GM18951 (cell line): ENCODE data around the gene MEIS2.

Experiments used
- POLR2A ChIP-seq: IDR thresholded peaks from 4 replicates; pipeline ENCODE4 v1.6.1; 2011; ENCODE audit warnings: mild to moderate bottlenecking; ENCODE audit not compliant: insufficient read length, insufficient read depth; ENCODE audit errors: extremely low read depth
- in situ Hi-C: fragments of 300-500 bp; cut with MboI; formaldehyde crosslinking; loops from one replicate; pipeline ENCODE4 v1.12.0; 2022; ENCODE audit warnings: low sequenced_read_pairs, mixed read lengths, inconsistent platforms; ENCODE audit not compliant: unreplicated experiment

The MEIS2 gene

DNA sequence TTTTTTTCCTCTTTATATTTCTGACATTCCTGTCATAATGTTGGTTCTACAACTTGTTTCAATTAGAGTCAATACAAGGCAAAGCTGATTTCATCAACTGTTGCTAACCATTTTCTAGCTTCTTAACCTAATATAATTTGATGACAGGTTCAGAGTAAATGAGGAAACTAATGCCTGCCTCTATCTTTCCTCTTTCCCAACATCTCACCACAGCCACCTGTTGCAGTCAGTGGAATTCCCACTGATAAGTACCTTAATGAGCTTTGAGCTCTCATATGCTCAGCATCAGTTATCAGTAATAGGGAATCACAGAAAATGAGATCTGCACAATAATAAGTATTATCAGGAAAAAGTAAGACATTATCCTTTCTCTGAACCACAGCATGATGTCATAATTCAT lies 241.9 kb downstream of the MEIS2 start:
- in situ Hi-C loops: no loop called here
- no peak for TF ChIP-seq POLR2A

DNA sequence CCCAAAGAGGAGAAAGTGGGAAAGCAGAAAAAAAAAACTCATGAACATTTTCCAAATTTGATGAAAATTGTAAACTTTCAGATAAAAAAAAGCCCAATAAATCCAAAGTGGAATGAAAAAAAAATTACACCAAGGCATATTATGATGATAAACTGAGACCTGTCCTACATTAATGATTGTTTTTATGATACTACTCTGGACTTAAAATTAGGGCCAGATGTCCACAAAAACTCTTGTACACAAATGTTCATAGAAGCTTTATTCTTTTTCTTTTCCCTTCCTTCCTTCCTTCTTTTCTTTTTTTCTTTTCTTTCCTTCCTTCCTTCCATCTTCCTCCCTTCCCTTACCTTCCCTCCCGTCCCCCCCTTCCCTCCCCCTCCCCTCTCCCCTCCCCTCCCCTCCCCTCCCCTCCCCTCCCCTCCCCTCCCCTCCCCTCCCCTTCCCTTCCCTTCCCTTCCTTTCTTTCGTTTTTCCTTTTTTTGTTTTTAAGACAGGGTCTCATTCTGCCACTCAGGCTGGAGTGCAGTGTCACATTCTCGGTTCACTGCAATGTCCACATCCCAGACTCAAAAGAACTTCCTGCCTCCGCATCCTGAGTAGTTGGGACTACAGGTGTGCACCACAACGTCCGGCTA lies 243.9 kb downstream of the MEIS2 start:
- TF ChIP-seq POLR2A: no peak

DNA sequence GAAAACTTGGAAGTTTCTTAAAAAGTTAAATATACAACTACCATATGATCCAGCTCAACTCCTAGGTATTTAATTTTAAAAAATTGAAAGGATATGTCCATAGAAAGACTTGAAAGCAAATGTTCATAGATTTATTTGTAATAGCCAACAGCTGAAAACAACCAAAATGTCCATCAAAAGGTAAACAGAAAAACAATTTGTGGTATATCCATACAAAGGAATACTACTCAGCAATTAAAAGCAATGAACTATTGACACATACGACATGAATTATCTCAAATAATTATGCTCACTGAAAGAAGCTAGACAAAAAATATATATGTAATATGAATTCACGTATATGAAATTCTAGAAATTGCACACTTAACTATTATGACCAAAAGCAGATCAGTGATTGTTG lies 249.5 kb downstream of the MEIS2 start:
- no peak for TF ChIP-seq POLR2A
- in situ Hi-C loops: no loop called here

More for the DNA sequence above, 243.9 kb downstream of the MEIS2 start:
- in situ Hi-C loops: no loop called here

DNA sequence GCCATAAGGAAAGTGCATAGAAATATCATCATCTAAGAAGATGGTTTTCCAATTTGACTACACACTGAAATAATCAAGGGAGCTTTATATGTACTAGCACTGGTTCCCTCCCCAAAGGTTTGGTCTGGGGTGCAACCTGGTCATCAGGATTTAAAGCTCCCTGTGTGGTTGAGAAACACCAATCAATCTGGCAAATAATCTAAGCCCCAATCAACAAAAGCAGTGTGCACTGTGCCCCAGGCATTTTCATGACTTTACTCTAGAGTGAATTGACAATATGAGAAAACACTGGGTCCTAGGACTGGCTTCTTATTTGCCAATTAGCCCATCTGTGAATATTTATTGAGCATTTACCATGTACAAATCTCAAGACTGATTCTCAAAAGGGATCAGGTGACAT lies 255.1 kb downstream of the MEIS2 start:
- in situ Hi-C loops: no loop called here
- TF ChIP-seq POLR2A: no peak

DNA sequence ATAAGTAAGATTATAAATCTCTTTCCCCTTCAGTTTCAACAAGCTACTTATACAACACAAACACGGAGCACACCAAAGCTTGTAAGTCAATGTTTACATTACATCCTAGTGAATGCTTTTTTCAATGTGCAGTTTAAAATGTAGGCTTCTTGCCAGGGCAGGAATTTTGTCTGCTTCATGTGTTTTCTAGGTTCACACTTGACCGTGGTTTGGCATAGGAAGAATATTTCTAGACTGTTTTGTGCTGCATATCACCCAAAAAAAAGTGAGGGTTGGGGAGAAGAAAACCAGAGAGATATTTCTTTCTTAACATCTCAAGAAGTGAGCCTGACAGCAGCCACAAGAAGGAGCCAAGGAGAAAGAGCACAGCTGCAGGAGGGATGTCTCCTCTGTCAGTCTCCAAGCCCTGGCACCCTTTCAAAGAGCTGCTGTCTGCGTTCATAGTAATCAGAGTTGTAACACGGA lies 255.8 kb downstream of the MEIS2 start:
- no peak for TF ChIP-seq POLR2A
- in situ Hi-C loops: no loop called here

DNA sequence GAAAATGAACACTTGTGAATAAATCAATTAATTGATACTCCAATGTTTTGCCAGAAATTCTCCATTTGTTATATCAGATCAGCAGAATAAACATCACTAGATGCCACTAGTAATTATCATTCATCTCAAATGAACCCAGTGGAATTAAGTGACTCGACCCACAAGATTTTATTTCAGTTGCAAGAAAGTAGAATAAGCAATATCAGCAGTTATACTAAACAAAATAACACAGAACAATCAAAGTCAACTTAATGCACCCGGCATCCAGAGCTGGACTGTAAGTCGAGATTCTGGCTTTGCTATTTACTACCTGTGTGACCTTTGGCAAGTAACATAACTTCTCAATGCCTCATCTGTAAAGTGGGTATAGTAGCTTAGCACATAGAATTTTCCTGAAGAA lies 256.5 kb downstream of the MEIS2 start:
- TF ChIP-seq POLR2A: no peak
- in situ Hi-C loops: no loop called here

DNA sequence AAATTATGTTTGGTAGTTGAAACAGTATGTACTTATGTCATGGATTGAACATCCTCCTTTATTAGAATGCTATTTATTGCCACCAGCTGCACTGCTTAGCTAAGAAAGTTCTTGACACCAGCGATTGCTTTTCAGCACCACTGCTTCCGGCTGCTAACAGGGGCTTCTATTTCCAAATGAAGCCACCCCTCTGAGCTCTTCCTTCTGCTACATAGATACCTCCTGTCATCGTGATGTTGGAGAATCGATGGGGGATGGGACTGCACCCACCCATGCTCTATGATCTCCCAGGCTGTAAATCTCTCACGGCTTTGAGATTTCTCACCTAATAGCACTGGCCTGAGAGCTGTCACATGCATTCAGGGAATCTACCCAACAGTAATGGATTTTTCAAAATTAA lies 259.2 kb downstream of the MEIS2 start:
- TF ChIP-seq POLR2A: no peak
- in situ Hi-C loops: no loop called here
